Lower leg skin (tissue), 4 donors: Measurements from ENCODE around the gene ZC3H4. TPM values are rescaled to one million over a fixed set of nuclear protein-coding genes. Genes with fewer than 3 reads are reported as not detected.

ENCODE experiments used
- DNase-seq, 2 donors: peaks; one replicate each; pipeline ENCODE4 v3.0.0-alpha.2; 2019; ENCODE audit warnings: low spot score in 2 of 2
- H3K4me3 ChIP-seq: fragments of 200-600 bp; sonication (generic); 2 replicates; pipeline ENCODE4 v1.5.1; 2017; ENCODE audit warnings: mild to moderate bottlenecking, low read depth; ENCODE audit not compliant: poor library complexity, severe bottlenecking
- POLR2A ChIP-seq, 2 donors: fragments of 450-650 bp; IDR thresholded peaks; one replicate each; pipeline ENCODE4 v1.6.1; 2016 to 2017; ENCODE audit warnings: antibody characterized with exemption in 2 of 2, mild to moderate bottlenecking in 1 of 2, moderate library complexity in 1 of 2
- WGBS, 2 donors: methylation state at CpG; one replicate each; pipeline ENCODE4 v1.1.5; 2018; 5-methylcytosine and 5-hydroxymethylcytosine counted together
- intact Hi-C: fragments of 100-400 bp; cut with DNase I; formaldehyde crosslinking; loops from one replicate; pipeline ENCODE4 v1.15.0; 2023; ENCODE audit warnings: low total_unique reads
- total RNA-seq, 4 donors: library from RNA; depleted of rRNA; stranded (reverse); fragments of >200 nt; gene quantifications; one replicate each; pipeline ENCODE4 v1.1.0, GENCODE V29; 2016
- TF ChIP-seq, protein P1 (sequence below), 3 donors: fragments of 450-650 bp; IDR thresholded peaks; one replicate each; pipeline ENCODE4 v1.5.1; 2016; ENCODE audit warnings: antibody characterized with exemption in 3 of 3, mild to moderate bottlenecking in 3 of 3, moderate library complexity in 2 of 3

ZC3H4 gene
- total RNA-seq, 4 donors from 2014 or later, result 21.8 to 29.5 (median 27.6) TPM

DNA sequence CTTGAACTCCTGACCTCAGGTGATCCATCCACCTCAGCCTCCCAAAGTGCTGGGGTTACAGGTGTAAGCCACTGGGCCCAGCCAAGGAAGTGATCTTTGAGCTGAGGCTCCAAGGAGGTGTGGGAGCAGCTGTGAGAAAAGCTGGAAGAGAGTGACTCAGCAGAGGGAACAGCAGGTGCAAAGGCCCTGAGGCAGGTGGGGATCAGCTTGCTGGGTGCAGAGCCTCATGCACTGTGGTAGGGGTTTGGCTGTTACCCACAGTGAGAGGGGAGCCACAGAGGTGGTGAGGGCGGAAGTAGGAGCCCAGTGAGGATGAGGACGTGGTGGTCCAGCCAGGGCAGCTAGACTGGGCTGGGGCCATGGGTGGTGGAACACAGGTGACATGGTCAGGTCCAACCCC, 87.4 kb downstream of the ZC3H4 start:
- H3K4me3 ChIP-seq, result no peak overlapping the region
- WGBS, 2 donors, result 83 to 92% methylated on average over 2 of the region's 2 CpGs
- no peak for DNase-seq
- no peak for TF ChIP-seq POLR2A (IDR thresholded peaks at IDR 0.05)
- TF ChIP-seq, protein P1, sequence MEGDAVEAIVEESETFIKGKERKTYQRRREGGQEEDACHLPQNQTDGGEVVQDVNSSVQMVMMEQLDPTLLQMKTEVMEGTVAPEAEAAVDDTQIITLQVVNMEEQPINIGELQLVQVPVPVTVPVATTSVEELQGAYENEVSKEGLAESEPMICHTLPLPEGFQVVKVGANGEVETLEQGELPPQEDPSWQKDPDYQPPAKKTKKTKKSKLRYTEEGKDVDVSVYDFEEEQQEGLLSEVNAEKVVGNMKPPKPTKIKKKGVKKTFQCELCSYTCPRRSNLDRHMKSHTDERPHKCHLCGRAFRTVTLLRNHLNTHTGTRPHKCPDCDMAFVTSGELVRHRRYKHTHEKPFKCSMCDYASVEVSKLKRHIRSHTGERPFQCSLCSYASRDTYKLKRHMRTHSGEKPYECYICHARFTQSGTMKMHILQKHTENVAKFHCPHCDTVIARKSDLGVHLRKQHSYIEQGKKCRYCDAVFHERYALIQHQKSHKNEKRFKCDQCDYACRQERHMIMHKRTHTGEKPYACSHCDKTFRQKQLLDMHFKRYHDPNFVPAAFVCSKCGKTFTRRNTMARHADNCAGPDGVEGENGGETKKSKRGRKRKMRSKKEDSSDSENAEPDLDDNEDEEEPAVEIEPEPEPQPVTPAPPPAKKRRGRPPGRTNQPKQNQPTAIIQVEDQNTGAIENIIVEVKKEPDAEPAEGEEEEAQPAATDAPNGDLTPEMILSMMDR (IDR thresholded peaks at IDR 0.05), result no peak
- intact Hi-C loops, result no loop called here

GRCh38 chr19:47024502-47024901, 89.1 kb downstream of the ZC3H4 start:
- TF ChIP-seq, protein P1 (IDR thresholded peaks at IDR 0.05), result no peak
- TF ChIP-seq POLR2A (IDR thresholded peaks at IDR 0.05), result no peak
- WGBS, 2 donors, result 75 to 78% methylated on average over 5 of the region's 5 CpGs
- no peak overlapping the region for H3K4me3 ChIP-seq
- no peak for DNase-seq
- intact Hi-C loops, result no loop called here

DNA sequence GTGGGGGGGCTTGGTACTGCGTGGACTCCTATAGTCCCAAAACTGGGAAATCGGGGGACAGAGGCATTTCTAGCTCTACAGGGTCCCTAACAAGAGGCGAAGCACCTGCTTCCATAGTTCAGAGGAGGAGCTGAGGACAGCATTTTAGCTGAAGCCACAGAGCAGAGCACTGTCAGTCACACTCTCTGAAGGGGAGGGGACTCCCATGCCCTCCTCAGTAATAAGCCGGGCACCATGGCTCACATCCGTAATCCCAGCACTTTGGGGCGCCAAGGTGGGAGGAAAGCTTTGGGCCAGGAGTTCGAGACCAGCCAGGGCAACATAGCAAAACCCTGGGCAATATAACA, 90.2 kb downstream of the ZC3H4 start:
- TF ChIP-seq POLR2A (IDR thresholded peaks at IDR 0.05), result no peak
- TF ChIP-seq, protein P1 (IDR thresholded peaks at IDR 0.05), result no peak
- intact Hi-C loops, result no loop called here
- H3K4me3 ChIP-seq, result no peak overlapping the region
- no peak for DNase-seq
- WGBS, 2 donors, result 31 to 45% methylated on average over 7 of the region's 7 CpGs

GRCh38 chr19:47022541-47023447, 90.8 kb downstream of the ZC3H4 start:
- no peak overlapping the region for H3K4me3 ChIP-seq
- intact Hi-C loops, result no loop called here
- TF ChIP-seq POLR2A (IDR thresholded peaks at IDR 0.05), result no peak
- TF ChIP-seq, protein P1 (IDR thresholded peaks at IDR 0.05), result no peak
- DNase-seq, result no peak
- WGBS, 2 donors, result 6 to 7% methylated on average over 28 to 29 of the region's 33 CpGs

DNA sequence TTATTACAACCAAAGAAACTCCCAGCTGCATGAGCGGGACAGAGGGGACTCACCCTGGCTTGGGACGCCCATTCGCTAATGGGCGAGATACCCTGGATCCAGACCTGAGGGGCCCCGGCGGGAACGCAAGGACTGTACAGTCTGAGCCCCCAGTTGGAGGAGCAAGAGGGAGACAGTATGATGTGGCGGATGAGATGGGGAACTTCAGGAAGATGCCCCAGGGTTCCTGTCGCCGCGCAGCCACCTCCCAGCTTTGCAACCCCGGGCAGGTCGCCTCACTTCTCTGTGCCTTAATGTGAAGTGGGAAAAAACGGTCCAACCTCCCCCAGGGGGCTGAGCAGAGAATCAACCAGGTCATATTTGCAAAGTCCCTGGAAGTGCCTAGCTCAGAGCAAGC, 91.4 kb downstream of the ZC3H4 start:
- no peak overlapping the region for H3K4me3 ChIP-seq
- no peak for DNase-seq
- 16 to 32% methylated on average over 14 of the region's 14 CpGs for WGBS, 2 donors
- intact Hi-C loops, result no loop called here
- TF ChIP-seq, protein P1 (IDR thresholded peaks at IDR 0.05), result no peak
- no peak for TF ChIP-seq POLR2A (IDR thresholded peaks at IDR 0.05)
